ENCODE data around the gene DRICH1.
"Not testable (repeated sequence)": the region's sequence is repeated elsewhere in the genome, so short reads cannot be mapped to it uniquely, and the experiment has no call there.

Gene DRICH1

DNA sequence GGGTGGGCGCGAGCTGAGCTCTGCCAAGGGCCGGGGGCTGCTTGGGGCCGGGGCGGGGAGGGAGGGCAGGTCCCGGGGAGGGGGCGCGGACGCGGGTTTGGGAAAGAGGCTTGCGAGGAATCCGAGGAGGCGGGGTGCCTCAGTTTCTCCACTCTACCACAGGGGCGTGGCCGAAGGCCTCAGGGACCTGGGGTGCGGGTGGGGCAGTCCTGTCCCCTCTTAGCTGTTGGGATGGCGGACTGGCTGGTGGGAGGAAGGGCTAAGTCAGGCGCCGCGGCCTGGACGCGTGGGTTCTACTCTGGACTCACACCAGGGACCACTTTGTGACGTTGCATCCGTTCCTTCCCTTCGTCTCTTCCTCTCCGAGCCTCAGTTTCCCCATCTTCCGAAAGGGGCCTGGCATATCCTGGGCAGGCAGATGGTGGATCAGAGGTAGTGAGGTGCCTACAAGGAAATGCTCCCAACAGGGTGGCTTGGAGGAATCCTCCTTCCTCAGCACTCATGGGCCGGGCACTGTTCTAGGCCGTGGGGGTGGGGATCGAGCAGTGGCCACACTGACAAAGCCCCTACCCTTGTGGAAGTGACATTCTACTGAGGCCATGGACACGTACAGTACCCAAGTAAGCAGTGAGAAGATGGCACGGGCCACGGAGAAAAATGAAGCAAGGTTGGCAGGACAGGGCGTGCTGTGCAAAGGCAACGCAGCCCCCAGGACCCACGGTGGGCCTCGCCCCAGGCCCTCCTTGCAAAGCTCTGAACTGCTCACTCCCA lies 65.2 kb downstream of the DRICH1 start:
- no peak for DNase-seq (ENCODE audit: low spot score)

- DNase-seq (ENCODE audit: low spot score) = no peak
Observed at GRCh38 chr22:23565915-23566704, 66.0 kb downstream of the DRICH1 start.

- no peak for DNase-seq (ENCODE audit: low spot score)
Observed at GRCh38 chr22:23565305-23565914, 66.7 kb downstream of the DRICH1 start.

DNA sequence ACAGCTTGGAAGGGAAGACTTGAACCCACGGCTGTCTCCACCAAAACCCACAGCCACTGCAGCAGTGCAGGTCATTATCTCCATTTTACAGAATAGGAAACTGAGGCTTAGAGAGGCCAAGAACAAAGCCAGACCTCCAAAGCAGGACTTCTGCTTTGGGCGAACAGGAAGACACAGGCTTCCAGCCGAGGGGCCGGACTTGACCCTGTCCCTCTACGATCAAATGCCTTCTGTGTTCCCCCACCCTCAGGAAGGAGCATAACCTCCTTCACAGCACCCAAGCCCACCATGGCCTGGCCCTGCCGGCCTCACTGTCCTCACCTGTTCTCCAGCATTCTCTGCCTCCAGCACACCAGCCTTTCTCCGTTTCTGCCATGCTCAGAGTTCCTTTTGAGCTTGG lies 67.8 kb downstream of the DRICH1 start:
- no peak for DNase-seq (ENCODE audit: low spot score)

DNA sequence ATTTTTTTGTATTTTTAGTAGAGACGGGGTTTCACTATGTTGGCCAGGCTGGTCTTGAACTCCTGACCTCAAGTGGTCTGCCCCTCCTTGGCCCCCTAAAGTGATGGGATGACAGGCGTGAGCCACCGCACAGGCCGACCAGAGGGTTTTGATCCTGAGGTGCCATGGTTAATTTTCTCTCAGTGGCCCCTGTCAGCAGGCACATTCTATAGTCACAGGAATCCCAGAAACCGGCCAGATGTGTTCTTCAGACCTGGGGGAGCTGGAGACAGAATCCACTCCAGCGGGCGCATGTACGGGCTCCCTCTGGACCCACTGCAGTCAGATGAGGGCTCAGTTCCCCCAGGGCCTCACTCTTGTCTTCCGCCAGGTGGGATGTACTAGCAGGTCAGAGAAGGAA lies 69.0 kb downstream of the DRICH1 start:
- DNase-seq (ENCODE audit: low spot score) = no peak

DNA sequence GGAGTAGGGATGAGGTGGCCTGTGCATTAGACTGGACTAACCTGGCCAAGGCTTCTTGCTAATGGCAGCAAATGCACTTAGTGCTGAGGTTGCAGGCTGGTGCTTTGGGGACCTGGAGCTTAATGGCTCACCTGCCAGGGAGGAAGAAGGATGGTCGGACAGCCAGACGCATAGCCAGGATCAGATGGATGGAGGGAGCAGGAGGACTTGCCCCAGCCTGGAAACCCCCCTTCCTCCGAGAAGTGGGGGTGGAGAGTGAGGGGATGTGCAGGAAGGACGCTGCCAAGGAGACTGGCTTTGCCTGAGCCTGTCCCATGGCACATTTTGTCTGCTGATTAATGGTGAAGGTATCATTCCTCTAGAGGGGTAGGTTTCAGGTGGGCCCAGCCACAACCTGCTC lies 69.9 kb downstream of the DRICH1 start:
- no peak for DNase-seq (ENCODE audit: low spot score)

- DNase-seq (ENCODE audit: low spot score) = not testable (repeated sequence)
Observed at GRCh38 chr22:23561025-23561510, 71.1 kb downstream of the DRICH1 start.

DNA sequence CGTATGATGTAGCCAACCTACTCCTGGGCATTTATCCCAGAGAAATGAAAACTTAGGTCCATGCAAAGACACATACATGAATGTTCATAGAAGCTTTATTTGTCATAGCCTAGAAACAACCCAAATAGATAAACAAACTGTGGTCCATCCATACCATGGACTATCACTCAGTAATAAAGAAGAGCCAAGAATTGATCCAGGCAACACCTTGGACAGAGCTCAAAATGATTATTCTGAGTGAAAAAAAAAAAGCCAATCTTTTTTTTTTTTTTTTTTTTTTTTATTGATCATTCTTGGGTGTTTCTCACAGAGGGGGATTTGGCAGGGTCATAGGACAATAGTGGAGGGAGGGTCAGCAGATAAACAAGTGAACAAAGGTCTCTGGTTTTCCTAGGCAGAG lies 71.9 kb downstream of the DRICH1 start:
- not testable (repeated sequence) for DNase-seq (ENCODE audit: low spot score)

Data from CD4-positive, alpha-beta T cell treated with Interleukin-2 at 100 ng/mL for 4 hours (primary cell).